AG09319 (cell line): ENCODE results near the gene GPR39.

Source experiments
- DNase-seq: peaks from one replicate; pipeline ENCODE4 v3.0.0-alpha.2; 2010; ENCODE audit warnings: low read depth; ENCODE audit errors: extremely low read depth
- CTCF ChIP-seq: IDR thresholded peaks from 2 replicates; pipeline ENCODE4 v1.5.1; 2011; ENCODE audit warnings: low read depth, mild to moderate bottlenecking, inconsistent platforms, low read length, moderate library complexity

GPR39 gene

GRCh38 chr2:132608311-132608710, 191.7 kb downstream of the GPR39 start:
- no peak for TF ChIP-seq CTCF
- DNase-seq: no peak

- no peak for DNase-seq
- TF ChIP-seq CTCF: no peak
Observed at GRCh38 chr2:132609101-132609890, 192.7 kb downstream of the GPR39 start.

GRCh38 chr2:132611719-132612118, 195.1 kb downstream of the GPR39 start:
- TF ChIP-seq CTCF: no peak
- no peak for DNase-seq

- no peak for DNase-seq
- TF ChIP-seq CTCF: no peak
Observed at GRCh38 chr2:132615329-132616085, 198.9 kb downstream of the GPR39 start.

- TF ChIP-seq CTCF: no peak
- DNase-seq: no peak
Observed at GRCh38 chr2:132617989-132618388, 201.4 kb downstream of the GPR39 start.

GRCh38 chr2:132618734-132619133, 202.1 kb downstream of the GPR39 start:
- no peak for TF ChIP-seq CTCF

GRCh38 chr2:132620115-132620514, 203.5 kb downstream of the GPR39 start:
- no peak for DNase-seq
- no peak for TF ChIP-seq CTCF

More at GRCh38 chr2:132618734-132619133, 202.1 kb downstream of the GPR39 start:
- DNase-seq: no peak
